ENCODE data around the gene RRP8.

RRP8 gene

GRCh38 chr11:6617315-6617781 is 13.9 kb upstream of the RRP8 start:
- no peak for DNase-seq (ENCODE audit: low spot score)
- no peak for FAIRE-seq

GRCh38 chr11:6616596-6617250 is 13.3 kb upstream of the RRP8 start:
- no peak for FAIRE-seq
- DNase-seq (ENCODE audit: low spot score) = no peak

DNA sequence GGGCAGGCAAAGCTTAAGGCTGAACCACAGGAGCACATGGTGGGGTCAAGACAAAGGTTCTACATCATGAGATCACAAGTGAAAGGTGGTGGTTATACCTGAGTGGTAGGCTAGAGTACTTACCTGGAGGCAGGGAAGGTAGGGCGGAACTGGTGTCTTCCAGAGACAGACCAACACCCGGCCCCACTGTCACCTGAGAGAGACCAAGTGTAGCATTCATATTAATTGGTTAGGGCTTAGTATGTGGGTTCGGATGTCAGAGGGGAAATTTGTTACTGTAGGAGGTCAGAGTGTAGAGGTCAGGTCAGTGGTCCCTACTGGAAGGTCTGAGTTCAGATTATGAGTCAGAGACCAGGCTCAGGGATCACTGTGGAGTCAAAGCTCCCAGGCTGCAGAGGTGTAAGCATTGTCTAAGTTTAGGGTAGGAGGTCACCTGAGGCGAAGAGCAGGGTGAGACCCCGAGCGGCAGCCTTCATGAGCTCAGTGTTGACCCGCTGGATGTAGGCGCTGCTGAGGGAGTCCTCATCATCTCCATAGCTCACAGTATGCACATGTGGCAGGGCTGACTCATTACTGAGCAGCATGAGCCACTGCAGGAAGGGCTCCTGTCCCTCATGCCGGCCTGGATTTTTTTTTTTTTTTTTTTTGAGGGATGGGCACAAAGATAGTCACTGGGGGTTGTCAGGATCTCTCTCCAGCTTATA is 12.6 kb upstream of the RRP8 start:
- DNase-seq (ENCODE audit: low spot score) = no peak
- no peak for FAIRE-seq

DNA sequence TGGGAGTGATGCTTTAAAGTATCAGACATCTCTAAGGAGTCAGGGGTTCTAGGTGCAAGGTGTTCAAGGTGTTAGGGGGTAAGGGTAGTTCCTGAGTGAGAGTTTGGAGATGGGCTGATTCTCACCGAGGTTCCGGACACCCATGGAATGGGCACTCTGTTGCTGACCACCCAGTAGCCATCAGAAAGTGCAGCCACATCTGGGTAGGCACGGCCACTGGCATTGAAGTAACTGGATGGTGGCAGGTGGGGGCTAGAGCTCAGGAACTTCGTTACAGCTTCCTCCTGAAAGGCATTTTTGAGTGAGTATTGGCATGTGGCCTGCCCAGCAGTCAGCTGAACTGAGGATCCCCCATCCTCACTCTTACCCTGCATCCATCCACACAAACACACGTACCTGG is 11.6 kb upstream of the RRP8 start:
- no peak for FAIRE-seq
- DNase-seq (ENCODE audit: low spot score) = no peak

DNA sequence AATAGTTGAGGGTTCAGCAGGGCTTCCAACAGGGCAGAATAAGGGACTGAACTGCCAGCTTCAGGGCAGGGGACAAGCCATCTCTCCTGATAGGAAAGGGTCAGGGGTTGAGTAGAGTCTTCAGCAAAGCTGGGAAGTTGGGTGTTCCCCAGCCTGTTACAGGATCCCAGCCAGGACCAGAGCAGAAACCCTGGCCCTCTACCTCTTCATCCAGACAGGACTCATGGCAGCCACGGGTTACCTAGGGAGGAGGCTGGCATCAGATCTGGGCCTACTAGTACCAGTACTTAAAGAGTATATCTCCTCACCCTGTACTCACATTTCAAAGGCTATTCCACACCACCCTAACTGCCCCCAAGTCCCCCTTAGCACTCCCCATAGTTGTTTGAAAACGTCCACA is 11.0 kb upstream of the RRP8 start:
- no peak for FAIRE-seq
- DNase-seq (ENCODE audit: low spot score) = no peak

DNA sequence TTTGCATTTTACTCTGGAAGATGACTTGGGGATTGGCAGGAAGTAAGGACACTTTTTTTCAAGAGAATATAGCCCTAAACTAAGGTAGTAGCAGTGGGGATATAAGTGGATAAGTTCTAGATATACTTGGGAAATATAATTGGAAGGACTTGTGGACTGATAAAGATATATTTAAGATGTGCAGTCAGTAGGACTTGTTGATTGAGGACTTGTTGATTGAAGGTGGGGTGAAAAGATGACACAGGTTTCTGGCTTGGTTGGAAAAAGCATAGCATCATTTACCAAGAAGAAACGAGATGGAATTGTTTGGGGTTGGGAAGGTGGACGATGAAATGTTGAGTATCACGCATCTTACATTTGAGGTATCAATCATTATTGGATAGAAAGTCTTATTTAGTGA is 10.1 kb upstream of the RRP8 start:
- DNase-seq (ENCODE audit: low spot score) (no peak), FAIRE-seq (no peak)

DNA sequence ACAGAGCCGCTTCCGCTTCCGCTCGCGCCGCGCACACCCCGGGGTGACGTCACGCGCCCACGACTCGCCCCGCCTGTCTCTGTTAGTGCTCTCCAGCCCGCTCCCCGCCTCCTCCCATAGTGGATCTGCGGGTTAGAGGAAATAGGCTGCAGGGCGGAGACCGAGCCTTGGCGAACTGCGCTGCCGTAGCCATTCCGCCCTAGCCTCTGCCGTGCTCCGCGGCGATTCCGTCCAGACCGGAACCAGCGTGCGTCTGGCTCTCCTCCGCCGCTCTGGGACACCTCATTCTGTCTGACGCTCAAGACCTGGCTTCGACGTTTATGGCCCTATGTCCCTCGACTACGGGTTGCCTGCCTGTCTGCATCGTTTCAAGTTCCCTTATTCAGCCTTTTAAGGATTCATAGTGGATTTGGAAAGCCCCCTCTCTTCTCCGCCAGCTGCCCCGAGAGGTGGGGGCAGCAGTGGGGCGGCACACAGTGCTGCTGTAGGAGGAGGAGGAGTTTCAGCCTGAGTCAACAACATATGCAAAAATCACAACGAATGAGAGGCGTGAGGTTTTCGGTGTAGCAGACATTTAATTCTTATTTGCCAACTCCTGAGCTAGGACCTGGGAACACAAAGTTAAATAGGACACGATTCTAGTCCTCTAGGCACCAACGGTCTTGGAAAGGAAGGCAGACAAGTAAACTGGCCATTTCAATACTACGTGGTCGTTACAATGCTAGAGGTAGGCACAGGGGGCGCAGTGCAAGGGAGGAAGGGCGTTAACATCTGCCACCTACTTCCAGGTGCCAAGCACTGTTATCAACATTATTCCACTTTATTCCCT is 9.0 kb upstream of the RRP8 start, which contains the start of gene TAF10:
TSS of gene TAF10 (minus strand) at position 4 of the 829 bp plus-strand sequence. CDS start 27 bp downstream, outside the sequence.
- FAIRE-seq (no peak), DNase-seq (ENCODE audit: low spot score) (peak; percentile 86)

DNA sequence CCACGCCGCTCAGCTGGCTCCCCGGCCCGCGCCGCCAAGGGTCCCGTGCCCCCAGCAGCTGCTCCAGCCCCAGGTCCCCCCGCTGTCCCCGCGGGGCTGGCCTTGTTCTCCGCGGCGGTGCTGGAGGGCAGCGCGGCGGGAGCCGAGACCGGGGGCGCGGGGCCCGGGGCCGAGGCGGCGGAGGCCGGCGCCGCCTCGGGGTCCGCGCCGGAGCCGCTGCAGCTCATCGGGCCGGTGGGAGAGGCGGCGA is 8.5 kb upstream of the RRP8 start:
- no peak for DNase-seq (ENCODE audit: low spot score)
- no peak for FAIRE-seq

DNA sequence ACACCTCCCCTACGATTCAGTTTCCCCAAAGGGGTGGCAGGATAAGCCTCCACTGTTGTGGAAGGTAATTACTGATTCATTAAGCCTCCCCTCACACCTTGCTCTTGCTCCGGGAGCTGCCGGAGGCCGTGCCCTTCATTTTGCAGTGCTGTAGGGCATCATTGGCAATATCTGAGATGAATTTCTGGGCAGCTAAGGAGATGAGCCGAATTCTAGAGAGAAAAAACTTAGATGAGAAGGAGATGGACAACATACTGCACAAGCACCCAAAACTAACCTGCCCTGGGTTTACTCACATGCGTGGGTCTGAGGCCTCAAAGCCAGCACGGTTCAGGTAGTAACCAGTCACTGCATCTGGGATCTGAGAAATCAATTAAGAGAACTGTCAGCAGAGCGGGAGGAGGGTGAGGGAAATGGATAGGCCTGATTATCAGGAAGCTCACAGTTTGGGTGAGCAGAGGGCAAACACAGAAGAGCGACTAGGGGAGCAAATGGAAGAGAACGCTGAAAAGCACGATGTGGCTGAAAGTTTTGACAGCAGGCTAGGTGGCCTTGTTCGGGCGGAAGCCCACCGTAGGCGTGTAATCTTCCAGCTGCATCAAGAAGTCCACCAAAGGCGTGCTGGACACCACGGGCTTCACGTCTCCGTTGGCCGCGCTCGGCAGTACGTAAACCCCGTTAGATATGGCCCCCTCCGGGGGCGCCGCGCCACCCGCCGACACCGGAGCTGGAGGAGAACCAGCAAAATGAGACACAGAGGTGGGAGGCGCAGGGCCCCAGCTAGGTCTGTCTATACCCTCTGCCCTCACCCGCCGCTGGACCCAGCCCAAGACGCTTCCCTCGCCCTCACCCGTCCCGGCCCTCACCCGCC is 7.9 kb upstream of the RRP8 start:
- FAIRE-seq (no peak), DNase-seq (ENCODE audit: low spot score) (no peak)

DNA sequence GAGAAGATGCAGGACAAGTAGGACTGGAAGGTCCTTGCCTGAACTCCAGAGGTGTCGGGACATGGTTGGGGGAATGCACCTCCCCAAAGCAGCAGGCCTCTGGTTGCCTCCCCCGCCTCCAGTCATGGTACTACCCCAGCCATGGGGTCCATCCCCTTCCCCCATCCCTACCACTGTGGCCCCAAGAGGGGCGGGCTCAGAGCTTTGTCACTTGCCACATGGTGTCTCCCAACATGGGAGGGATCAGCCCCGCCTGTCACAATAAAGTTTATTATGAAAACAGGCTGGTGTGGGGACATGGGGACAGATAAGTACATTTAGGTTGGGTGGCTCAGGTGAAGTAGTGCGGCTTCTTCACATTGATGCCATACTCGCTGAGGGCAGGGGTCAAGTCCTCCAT is 7.2 kb upstream of the RRP8 start:
- DNase-seq (ENCODE audit: low spot score) = no peak
- FAIRE-seq = no peak

DNA sequence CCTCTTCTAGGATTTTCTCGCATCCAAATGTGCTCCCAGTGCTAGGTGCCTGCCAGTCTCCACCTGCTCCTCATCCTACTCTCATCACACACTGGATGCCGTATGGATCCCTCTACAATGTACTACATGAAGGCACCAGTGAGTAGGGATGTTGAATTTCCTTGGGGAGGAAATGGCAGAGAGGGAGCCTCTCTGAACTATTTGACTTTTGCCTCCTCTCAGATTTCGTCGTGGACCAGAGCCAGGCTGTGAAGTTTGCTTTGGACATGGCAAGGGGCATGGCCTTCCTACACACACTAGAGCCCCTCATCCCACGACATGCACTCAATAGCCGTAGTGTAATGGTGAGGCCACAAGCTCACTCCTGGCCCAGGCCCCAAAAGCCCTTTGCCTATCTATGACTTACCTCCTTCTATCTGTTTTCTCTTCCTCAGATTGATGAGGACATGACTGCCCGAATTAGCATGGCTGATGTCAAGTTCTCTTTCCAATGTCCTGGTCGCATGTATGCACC is 6.1 kb upstream of the RRP8 start:
- no peak for FAIRE-seq
- no peak for DNase-seq (ENCODE audit: low spot score)

DNA sequence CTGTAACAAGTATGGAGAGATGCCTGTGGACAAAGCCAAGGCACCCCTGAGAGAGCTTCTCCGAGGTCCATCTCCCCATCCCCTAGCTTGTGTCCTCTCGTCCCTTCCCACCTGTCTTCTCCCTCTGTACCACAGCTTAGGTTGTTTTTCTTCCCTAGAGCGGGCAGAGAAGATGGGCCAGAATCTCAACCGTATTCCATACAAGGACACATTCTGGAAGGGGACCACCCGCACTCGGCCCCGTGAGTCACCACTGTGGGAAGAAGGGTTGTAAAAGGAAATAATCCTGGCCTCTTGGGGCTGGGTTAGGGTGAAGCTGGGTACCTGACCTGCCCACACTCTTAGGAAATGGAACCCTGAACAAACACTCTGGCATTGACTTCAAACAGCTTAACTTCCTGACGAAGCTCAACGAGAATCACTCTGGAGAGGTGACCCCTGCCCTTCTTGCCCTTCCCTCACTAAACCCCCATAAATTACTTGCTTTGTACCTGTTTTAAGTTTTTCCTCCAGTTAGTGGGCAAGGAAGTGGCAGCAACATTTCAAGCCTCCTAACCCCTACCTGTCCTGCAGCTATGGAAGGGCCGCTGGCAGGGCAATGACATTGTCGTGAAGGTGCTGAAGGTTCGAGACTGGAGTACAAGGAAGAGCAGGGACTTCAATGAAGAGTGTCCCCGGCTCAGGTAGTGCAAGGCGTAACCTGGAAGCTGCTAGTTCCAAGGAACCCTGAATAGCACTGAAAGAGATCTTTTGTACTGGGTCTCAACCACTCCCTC is 5.5 kb upstream of the RRP8 start:
- DNase-seq (ENCODE audit: low spot score) (no peak), FAIRE-seq (no peak)

DNA sequence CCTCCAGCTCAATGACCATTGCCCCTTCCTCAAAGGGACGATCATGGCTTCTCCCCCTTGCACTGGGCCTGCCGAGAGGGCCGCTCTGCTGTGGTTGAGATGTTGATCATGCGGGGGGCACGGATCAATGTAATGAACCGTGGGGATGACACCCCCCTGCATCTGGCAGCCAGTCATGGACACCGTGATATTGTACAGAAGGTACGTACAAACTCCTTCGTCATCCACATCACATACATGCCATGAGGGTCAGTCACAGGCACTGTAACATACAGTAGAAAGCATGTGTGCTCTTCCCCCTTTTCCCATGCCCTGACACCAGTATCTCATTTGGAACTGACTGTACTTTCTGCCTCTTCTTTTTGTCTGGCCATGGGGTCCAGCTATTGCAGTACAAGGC is 4.6 kb upstream of the RRP8 start:
- FAIRE-seq = no peak
- no peak for DNase-seq (ENCODE audit: low spot score)

GRCh38 chr11:6607190-6607795 is 3.9 kb upstream of the RRP8 start:
- DNase-seq (ENCODE audit: low spot score) (no peak), FAIRE-seq (no peak)

DNA sequence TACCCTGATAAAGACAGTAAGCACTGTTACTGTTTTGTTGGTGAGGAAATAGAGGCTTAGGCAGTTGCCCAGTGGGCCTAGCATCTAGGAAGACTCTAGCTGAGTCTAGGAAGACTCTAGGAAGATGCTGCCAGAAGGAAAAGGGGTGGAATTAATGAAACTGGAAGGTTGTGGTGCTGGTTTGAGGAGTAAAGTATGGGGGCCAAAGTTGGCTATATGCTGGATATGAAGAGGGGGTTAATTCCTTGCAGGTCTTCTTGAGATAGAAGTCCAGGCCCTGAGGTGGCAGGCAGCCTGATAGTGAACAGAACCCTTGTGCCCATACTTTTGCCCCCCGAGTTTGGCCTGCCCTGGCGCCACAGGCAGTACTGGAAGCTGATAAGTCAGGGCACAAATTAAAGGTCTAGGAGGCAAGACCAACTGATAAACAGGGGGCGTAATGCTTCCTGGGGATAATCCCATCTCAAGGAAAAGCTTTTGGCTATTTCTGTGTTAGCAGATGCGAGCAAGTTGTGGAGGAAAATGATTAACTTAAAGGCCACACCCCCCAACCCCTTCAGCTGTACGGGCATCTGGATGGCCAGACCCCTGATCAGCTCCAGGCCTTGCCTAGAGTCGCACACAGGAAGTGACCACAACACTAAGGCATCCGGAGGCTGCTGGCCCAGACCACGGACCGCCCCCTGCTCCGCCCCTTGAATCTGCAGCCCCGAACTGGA is 3.2 kb upstream of the RRP8 start:
- peak; percentile 90 for DNase-seq (ENCODE audit: low spot score)
- FAIRE-seq = peak; percentile 85

DNA sequence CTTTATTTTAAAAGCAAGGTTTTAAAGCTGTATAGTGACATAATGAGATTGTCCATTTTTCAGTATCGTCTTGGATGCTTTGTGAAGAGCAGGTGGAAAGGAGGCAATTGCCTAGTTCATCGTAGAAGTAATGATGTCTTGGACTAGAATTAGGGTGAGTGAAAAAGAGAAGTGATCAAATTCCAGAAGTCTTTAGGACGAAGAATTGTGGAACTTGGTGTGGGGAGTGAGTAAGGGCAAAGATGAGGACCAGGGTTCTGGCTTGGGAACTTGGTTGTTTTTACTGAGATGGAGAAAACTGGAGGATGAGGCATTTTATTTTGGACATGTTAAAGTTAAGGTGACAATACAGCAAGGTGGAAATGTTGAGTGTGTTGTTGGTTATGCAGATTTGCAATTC is 1.4 kb upstream of the RRP8 start:
- no peak for FAIRE-seq
- no peak for DNase-seq (ENCODE audit: low spot score)

GRCh38 chr11:6604081-6604626 is 738 bp upstream of the RRP8 start:
- no peak for FAIRE-seq
- DNase-seq (ENCODE audit: low spot score) = peak; percentile 27

- FAIRE-seq (no peak), DNase-seq (ENCODE audit: low spot score) (no peak)
Observed at GRCh38 chr11:6602096-6602940, 1.1 kb downstream of the RRP8 start.

Data from RCC 7860 (cell line).